ENCODE results near the gene OR10C1.

GRCh38 chr6:29465801-29466200, 26.7 kb downstream of the OR10C1 start:
- TF ChIP-seq CTCF (IDR thresholded peaks at IDR 0.05; ENCODE audit: low read length) (no peak), EZH2 (IDR thresholded peaks at IDR 0.05; ENCODE audit: borderline replicate concordance, low read length) (no peak)
